NT2/D1 (cell line): Measurements from ENCODE around the gene PDE11A.

Experiments
- SUZ12 ChIP-seq: IDR thresholded peaks from 2 replicates; pipeline ENCODE4 v1.6.1; 2011; ENCODE audit not compliant: insufficient read length, insufficient read depth; ENCODE audit errors: extremely low read depth
- YY1 ChIP-seq: IDR thresholded peaks from 2 replicates; pipeline ENCODE4 v1.6.1; 2011; ENCODE audit not compliant: insufficient read length, insufficient read depth

- no peak for TF ChIP-seq YY1
- no peak for TF ChIP-seq SUZ12
Observed at GRCh38 chr2:177857538-177857937, 215.0 kb downstream of the PDE11A start.
